Spleen (tissue), 11 donors: ENCODE measurements around the gene OTUD7B. TPM values are rescaled to one million over a fixed set of nuclear protein-coding genes. Genes with fewer than 3 reads are reported as not detected.

ENCODE experiments used
- DNase-seq: peaks from one replicate; pipeline ENCODE4 v3.0.0-alpha.2; 2020
- H3K27ac ChIP-seq, 8 donors: fragments of 200-600 bp; sonication (generic) in 7 of 8; 1 replicate in 4 of 8; 2 replicates in 4 of 8; pipeline versions ENCODE4 v1.5.0 to v1.8.0; 2016 to 2021; ENCODE audit warnings: inconsistent platforms in 4 of 8, mild to moderate bottlenecking in 4 of 8, moderate library complexity in 1 of 8
- H3K27me3 ChIP-seq, 7 donors: fragments of 200-600 bp; sonication (generic) in 6 of 7; replicated peaks in 1 of 7; 1 replicate in 4 of 7; 2 replicates in 3 of 7; pipeline versions ENCODE4 v1.5.0 to v1.8.0; 2016 to 2021; ENCODE audit warnings: inconsistent platforms in 3 of 7, mild to moderate bottlenecking in 1 of 7
- H3K36me3 ChIP-seq, 6 donors: fragments of 200-600 bp; sonication (generic) in 5 of 6; 1 replicate in 4 of 6; 2 replicates in 2 of 6; pipeline versions ENCODE4 v1.5.0 to v1.8.0; 2016 to 2021; ENCODE audit warnings: inconsistent platforms in 2 of 6
- H3K4me1 ChIP-seq, 6 donors: fragments of 200-600 bp; sonication (generic) in 5 of 6; 1 replicate in 3 of 6; 2 replicates in 3 of 6; pipeline versions ENCODE4 v1.5.0 to v1.8.0; 2016 to 2021; ENCODE audit warnings: inconsistent platforms in 3 of 6
- H3K4me3 ChIP-seq, 8 donors: fragments of 200-600 bp; sonication (generic) in 7 of 8; 1 replicate in 4 of 8; 2 replicates in 4 of 8; pipeline versions ENCODE4 v1.5.0 to v1.8.0; 2016 to 2021; ENCODE audit warnings: inconsistent platforms in 4 of 8, mild to moderate bottlenecking in 4 of 8, moderate library complexity in 2 of 8
- H3K9me3 ChIP-seq, 8 donors: fragments of 200-600 bp; sonication (generic) in 7 of 8; 1 replicate in 4 of 8; 2 replicates in 4 of 8; pipeline versions ENCODE4 v1.5.0 to v1.8.0; 2016 to 2021; ENCODE audit warnings: inconsistent platforms in 4 of 8
- POLR2A ChIP-seq, 3 donors: fragments of 450-650 bp; IDR thresholded peaks; one replicate each; pipeline ENCODE4 v1.5.1; 2017; ENCODE audit warnings: antibody characterized with exemption in 3 of 3, mild to moderate bottlenecking in 1 of 3
- POLR2AphosphoS5 ChIP-seq, 3 donors: sonication (generic); formaldehyde crosslinking; IDR thresholded peaks; one replicate each; pipeline ENCODE4 v1.5.1; 2017; ENCODE audit warnings: antibody characterized with exemption in 3 of 3
- WGBS, 5 donors: extraction: QIAGEN DNeasy Blood & Tissue Kit in 3 of 5; methylation state at CpG; one replicate each; pipeline versions ENCODE4 v1.1.5 to v1.1.7; 2013 to 2018; 5-methylcytosine and 5-hydroxymethylcytosine counted together
- intact Hi-C: fragments of 100-400 bp; cut with DNase I; formaldehyde crosslinking; loops from one replicate; pipeline ENCODE4 v1.15.0; 2023; ENCODE audit warnings: low total_unique reads
- polyA plus RNA-seq, 3 donors: library from polyadenylated mRNA; stranded (reverse); fragments of 200-250 nt; gene quantifications; one replicate each; pipeline ENCODE4 v1.2.1, GENCODE V29; 2013
- total RNA-seq, 7 donors: library from RNA; depleted of rRNA in 3 of 7; stranded (reverse); fragments of >200 nt in 3 of 7; fragmentation: NEBNext Ultra II Directional in 4 of 7; extraction: Animal tissue kit (Norgen Biotek cat#: 25700) in 4 of 7; gene quantifications; one replicate each; pipeline versions ENCODE4 v1.1.0 to v1.2.1, GENCODE V29; 2016 to 2021
- TF ChIP-seq, protein P1 (sequence below), 11 experiments: fragments of 200-600 bp in 7 of 11; fragments of 450-650 bp in 4 of 11; sonication (generic) in 4 of 11; IDR thresholded peaks in 8 of 11; conservative IDR thresholded peaks in 3 of 11; 1 replicate in 7 of 11; 2 replicates in 4 of 11; pipeline versions ENCODE4 v1.4.0 to v1.8.0; 2016 to 2021; ENCODE audit warnings: antibody characterized with exemption in 11 of 11, inconsistent platforms in 4 of 11, mild to moderate bottlenecking in 1 of 11
- donor health status: healthy with polysubstance abuse.
- donor health status: DM: no; HTN: no; CAD: no; lungs with moderate emphysema.
- donor health status: DM: no; HTN: no; CAD: no.
- donor health status: Bipolar disorder and iron deficiency.
- donor health status: healthy.
- donor health status: DM: no; HTN: no; CAD: no.
- donor health status: DM: yes; HTN: yes; CAD: no.

The OTUD7B gene
- total and polyA plus RNA-seq, 10 donors = 0.70 to 20.5 (median 12.1) TPM

DNA sequence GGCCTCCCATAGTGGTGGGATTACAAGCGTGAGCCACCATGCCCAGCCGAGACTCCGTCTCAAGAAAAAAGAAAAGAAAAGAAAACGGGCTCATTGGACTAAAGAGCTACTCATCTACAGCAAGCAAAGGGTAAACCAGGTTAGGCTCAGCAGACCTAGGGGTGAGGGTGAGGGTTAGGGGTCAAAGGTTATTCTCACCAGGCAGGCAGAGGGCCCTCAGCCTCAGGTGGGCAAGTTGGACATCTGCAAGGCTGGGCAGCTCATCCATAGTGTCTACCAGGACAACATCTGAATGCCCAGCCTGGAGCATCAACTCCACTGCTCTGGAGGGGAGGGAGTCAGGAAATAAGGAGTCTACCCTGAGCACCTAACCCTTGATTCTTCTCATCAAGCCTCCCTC lies 77.3 kb downstream of the OTUD7B start:
- TF ChIP-seq POLR2AphosphoS5 (IDR thresholded peaks at IDR 0.05) = no peak
- TF ChIP-seq POLR2A (IDR thresholded peaks at IDR 0.05) = no peak
- TF ChIP-seq, protein P1, sequence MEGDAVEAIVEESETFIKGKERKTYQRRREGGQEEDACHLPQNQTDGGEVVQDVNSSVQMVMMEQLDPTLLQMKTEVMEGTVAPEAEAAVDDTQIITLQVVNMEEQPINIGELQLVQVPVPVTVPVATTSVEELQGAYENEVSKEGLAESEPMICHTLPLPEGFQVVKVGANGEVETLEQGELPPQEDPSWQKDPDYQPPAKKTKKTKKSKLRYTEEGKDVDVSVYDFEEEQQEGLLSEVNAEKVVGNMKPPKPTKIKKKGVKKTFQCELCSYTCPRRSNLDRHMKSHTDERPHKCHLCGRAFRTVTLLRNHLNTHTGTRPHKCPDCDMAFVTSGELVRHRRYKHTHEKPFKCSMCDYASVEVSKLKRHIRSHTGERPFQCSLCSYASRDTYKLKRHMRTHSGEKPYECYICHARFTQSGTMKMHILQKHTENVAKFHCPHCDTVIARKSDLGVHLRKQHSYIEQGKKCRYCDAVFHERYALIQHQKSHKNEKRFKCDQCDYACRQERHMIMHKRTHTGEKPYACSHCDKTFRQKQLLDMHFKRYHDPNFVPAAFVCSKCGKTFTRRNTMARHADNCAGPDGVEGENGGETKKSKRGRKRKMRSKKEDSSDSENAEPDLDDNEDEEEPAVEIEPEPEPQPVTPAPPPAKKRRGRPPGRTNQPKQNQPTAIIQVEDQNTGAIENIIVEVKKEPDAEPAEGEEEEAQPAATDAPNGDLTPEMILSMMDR (IDR thresholded peaks at IDR 0.05 in 8 of 11, conservative IDR thresholded peaks at IDR 0.05 in 3 of 11) = no peak
- 91 to 97% (median 95%) methylated on average over 4 of the region's 4 CpGs for WGBS, 5 donors
- Histone ChIP-seq H3K4me1 (peaks cover 8 to 60% (median 26%) of the 10 kb centered on the region in 6 donors), H3K36me3 (no peaks in the 10 kb centered on the region), H3K27ac (no peak overlapping the region), H3K9me3 (no peaks in the 10 kb centered on the region), H3K27me3 (no peaks in the 10 kb centered on the region), H3K4me3 (no peak overlapping the region)
- intact Hi-C loops = no loop called here
- no peak for DNase-seq

DNA sequence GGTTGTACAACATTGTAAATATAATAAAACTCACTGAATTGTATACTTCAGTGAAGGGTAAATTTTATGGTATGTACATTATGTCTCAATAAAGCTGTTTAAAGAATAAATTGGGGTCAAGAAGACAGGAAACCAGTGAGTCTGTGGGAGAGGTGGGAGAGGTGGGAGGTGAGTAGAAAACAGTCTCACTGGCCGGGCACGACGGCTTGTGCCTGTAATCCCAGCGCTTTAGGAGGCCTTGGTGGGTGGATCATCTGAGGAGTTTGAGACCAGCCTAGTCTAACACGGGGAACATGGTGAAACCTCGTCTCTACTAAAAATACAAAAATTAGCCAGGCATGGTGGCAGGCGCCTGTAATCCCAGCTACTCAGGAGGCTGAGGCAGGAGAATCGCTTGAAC lies 78.1 kb downstream of the OTUD7B start:
- Histone ChIP-seq H3K27ac (no peak overlapping the region), H3K4me3 (no peak overlapping the region), H3K4me1 (peaks cover 4 to 55% (median 21%) of the 10 kb centered on the region in 6 donors), H3K9me3 (no peaks in the 10 kb centered on the region), H3K36me3 (no peaks in the 10 kb centered on the region), H3K27me3 (no peaks in the 10 kb centered on the region)
- no peak for TF ChIP-seq POLR2AphosphoS5 (IDR thresholded peaks at IDR 0.05)
- TF ChIP-seq POLR2A (IDR thresholded peaks at IDR 0.05) = no peak
- TF ChIP-seq, protein P1 (IDR thresholded peaks at IDR 0.05 in 8 of 11, conservative IDR thresholded peaks at IDR 0.05 in 3 of 11) = no peak
- 90 to 96% (median 94%) methylated on average over 8 of the region's 8 CpGs for WGBS, 5 donors
- intact Hi-C loops = no loop called here
- no peak for DNase-seq

DNA sequence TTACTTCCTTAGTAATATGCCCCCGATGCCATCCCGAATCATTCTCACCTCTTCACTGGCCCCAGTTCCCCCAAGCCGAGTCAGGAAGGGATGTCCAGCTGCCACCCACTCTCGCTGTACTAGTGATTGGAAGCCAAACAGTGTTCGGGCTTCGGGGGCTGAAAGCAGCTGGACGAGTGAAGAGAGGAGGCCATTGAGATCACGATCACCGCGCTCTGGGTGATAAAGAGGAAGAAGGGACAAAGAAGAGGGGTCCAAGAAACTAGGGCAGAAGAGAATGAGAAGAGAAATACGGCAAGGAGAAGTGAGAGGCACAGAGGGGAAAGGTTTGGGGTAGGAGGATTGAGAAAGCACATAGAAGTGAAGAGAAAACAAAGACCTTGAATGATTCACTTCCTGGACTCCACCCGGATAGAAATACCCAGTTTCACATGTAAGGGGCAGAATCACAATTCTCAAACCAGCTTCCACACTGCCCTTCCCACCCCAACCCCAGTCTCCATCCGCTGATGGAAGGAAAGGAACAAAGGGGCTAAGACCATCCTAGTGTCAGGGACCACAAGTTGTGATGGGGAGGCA lies 79.2 kb downstream of the OTUD7B start:
- Histone ChIP-seq H3K4me3 (peak overlapping the region in 1 of 8 donors; percentile 13), H3K36me3 (peaks cover 0 to 6% (median 3%) of the 10 kb centered on the region in 6 donors), H3K4me1 (peaks cover 8 to 54% (median 24%) of the 10 kb centered on the region in 6 donors), H3K9me3 (no peaks in the 10 kb centered on the region), H3K27me3 (no peaks in the 10 kb centered on the region), H3K27ac (peak overlapping the region in 3 of 8 donors; percentile 30 to 99 (median 37))
- WGBS, 5 donors = 78 to 82% (median 80%) methylated on average over 13 of the region's 13 CpGs
- intact Hi-C loops = no loop called here
- no peak for DNase-seq
- TF ChIP-seq POLR2AphosphoS5 (IDR thresholded peaks at IDR 0.05) (no peak), POLR2A (IDR thresholded peaks at IDR 0.05) (no peak)
- TF ChIP-seq, protein P1 (IDR thresholded peaks at IDR 0.05 in 8 of 11, conservative IDR thresholded peaks at IDR 0.05 in 3 of 11) = no peak

DNA sequence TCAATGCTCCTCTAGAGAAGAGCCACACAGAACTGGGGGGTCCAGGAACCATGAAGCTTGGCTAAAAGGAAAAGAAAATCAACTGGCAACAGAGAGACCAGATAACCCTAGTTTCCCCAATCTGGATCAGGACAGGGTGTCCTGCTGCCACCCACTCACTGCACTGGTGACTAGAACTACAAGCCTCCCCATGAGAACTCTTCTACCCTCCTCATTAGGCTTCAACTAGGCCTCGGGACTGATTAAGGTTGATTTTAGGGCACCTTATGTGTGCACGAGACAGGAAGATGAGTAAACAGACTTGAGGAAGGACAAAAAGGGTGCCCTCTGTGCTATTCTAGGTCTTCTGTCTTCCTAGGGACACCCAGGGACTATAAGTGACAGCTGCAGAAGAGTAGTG lies 80.7 kb downstream of the OTUD7B start:
- H3K27me3 ChIP-seq = no peaks in the 10 kb centered on the region
- no peaks in the 10 kb centered on the region for H3K9me3 ChIP-seq
- H3K4me3 ChIP-seq = peak overlapping the region in 1 of 8 donors; percentile 13
- intact Hi-C loops = no loop called here
- H3K36me3 ChIP-seq = peaks cover 0 to 20% (median 18%) of the 10 kb centered on the region in 6 donors
- TF ChIP-seq, protein P1 (IDR thresholded peaks at IDR 0.05 in 8 of 11, conservative IDR thresholded peaks at IDR 0.05 in 3 of 11) = no peak
- no peak for TF ChIP-seq POLR2AphosphoS5 (IDR thresholded peaks at IDR 0.05)
- no peak for TF ChIP-seq POLR2A (IDR thresholded peaks at IDR 0.05)
- WGBS, 5 donors = 73 to 87% (median 82%) methylated on average over 2 of the region's 2 CpGs
- peaks cover 19 to 58% (median 37%) of the 10 kb centered on the region in 6 donors for H3K4me1 ChIP-seq
- peak overlapping the region in 3 of 8 donors; percentile 19 to 99 (median 98) for H3K27ac ChIP-seq
- no peak for DNase-seq
